A673 (cell line): ENCODE results near the gene PRKCA. TPM values are rescaled to one million over a fixed set of nuclear protein-coding genes. Genes with fewer than 3 reads are reported as not detected.

Source experiments
- BruUV-seq: library from RNA; stranded (reverse); fragments of 400-500 nt; replicated peaks from 2 replicates; lab custom pipeline; 2021; lab: Mats Ljungman, UMichigan
- CTCF ChIA-PET: fragments of 300-600 bp; sonication (Branson Sonifier 250); formaldehyde crosslinking; loops from one replicate; lab custom pipeline; 2022; ENCODE audit warnings: antibody characterized with exemption; lab: Charles Lee
- POLR2A ChIA-PET: fragments of 300-600 bp; sonication (Branson Sonifier 250); formaldehyde crosslinking; loops from one replicate; lab custom pipeline; 2022; ENCODE audit warnings: antibody characterized with exemption; ENCODE audit not compliant: low non-redundant PET; lab: Charles Lee
- DNase-seq: peaks from one replicate; pipeline ENCODE4 v3.0.0-alpha.2; 2015; ENCODE audit warnings: low spot score
- H3K27ac ChIP-seq: fragments of 200-600 bp; sonication (generic); 2 replicates; pipeline ENCODE4 v1.5.1; 2016; ENCODE audit warnings: mixed run types, low read depth, mild to moderate bottlenecking, mixed read lengths, antibody characterized with exemption, low read length; ENCODE audit not compliant: poor library complexity, severe bottlenecking
- H3K27me3 ChIP-seq: fragments of 200-600 bp; sonication (generic); replicated peaks from 2 replicates; pipeline ENCODE4 v1.6.1; 2017; ENCODE audit warnings: mixed run types, low read depth, mild to moderate bottlenecking, mixed read lengths, antibody characterized with exemption, low read length; ENCODE audit not compliant: insufficient read depth, poor library complexity
- H3K36me3 ChIP-seq: fragments of 200-600 bp; sonication (generic); 2 replicates; pipeline ENCODE4 v1.6.1; 2016; ENCODE audit warnings: mixed run types, mild to moderate bottlenecking, mixed read lengths, antibody characterized with exemption, low read length; ENCODE audit not compliant: insufficient read depth, poor library complexity, severe bottlenecking
- H3K4me1 ChIP-seq: fragments of 200-600 bp; sonication (generic); 2 replicates; pipeline ENCODE4 v1.6.1; 2017; ENCODE audit warnings: mixed run types, mild to moderate bottlenecking, mixed read lengths, antibody characterized with exemption, low read length; ENCODE audit not compliant: insufficient read depth, poor library complexity, severe bottlenecking
- H3K4me3 ChIP-seq: fragments of 200-600 bp; sonication (generic); 2 replicates; pipeline ENCODE4 v1.5.1; 2016; ENCODE audit warnings: low read depth, mixed run types, mild to moderate bottlenecking, mixed read lengths, low read length; ENCODE audit not compliant: poor library complexity, severe bottlenecking
- H3K9me3 ChIP-seq: fragments of 200-600 bp; sonication (generic); 2 replicates; pipeline ENCODE4 v1.6.1; 2016; ENCODE audit warnings: mixed run types, low read depth, mild to moderate bottlenecking, mixed read lengths, antibody characterized with exemption, low read length; ENCODE audit not compliant: poor library complexity, severe bottlenecking
- EZH2 ChIP-seq: fragments of 200-600 bp; sonication (generic); IDR thresholded peaks from 2 replicates; pipeline ENCODE4 v1.6.1; 2017; ENCODE audit warnings: borderline replicate concordance, low read depth, mild to moderate bottlenecking, mixed read lengths, antibody characterized with exemption, low read length; ENCODE audit not compliant: poor library complexity, severe bottlenecking
- intact Hi-C: fragments of 100-400 bp; cut with micrococcal nuclease; formaldehyde crosslinking; loops from one replicate; pipeline ENCODE4 v1.10.0; 2022; ENCODE audit not compliant: unreplicated experiment
- total RNA-seq: library from RNA; stranded (reverse); gene quantifications from 2 replicates; pipeline ENCODE4 v1.2.3, GENCODE V29; 2021
- TF ChIP-seq, protein P1 (sequence below): fragments of 300-800, 200-600 bp; sonication (generic); conservative IDR thresholded peaks from 2 replicates; pipeline ENCODE4 v1.5.1; 2017; ENCODE audit warnings: low read depth, mild to moderate bottlenecking, antibody characterized with exemption, low read length, moderate library complexity, mixed read lengths

PRKCA gene
- total RNA-seq, 1 experiment from 2014 or later: 16.3 TPM

- no peak for DNase-seq
- no peaks in the 10 kb centered on the region for H3K9me3 ChIP-seq
- intact Hi-C loops: no loop called here
- H3K4me3 ChIP-seq: no peak overlapping the region
- no peak for TF ChIP-seq EZH2
- TF ChIP-seq, protein P1, sequence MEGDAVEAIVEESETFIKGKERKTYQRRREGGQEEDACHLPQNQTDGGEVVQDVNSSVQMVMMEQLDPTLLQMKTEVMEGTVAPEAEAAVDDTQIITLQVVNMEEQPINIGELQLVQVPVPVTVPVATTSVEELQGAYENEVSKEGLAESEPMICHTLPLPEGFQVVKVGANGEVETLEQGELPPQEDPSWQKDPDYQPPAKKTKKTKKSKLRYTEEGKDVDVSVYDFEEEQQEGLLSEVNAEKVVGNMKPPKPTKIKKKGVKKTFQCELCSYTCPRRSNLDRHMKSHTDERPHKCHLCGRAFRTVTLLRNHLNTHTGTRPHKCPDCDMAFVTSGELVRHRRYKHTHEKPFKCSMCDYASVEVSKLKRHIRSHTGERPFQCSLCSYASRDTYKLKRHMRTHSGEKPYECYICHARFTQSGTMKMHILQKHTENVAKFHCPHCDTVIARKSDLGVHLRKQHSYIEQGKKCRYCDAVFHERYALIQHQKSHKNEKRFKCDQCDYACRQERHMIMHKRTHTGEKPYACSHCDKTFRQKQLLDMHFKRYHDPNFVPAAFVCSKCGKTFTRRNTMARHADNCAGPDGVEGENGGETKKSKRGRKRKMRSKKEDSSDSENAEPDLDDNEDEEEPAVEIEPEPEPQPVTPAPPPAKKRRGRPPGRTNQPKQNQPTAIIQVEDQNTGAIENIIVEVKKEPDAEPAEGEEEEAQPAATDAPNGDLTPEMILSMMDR: no peak
- ChIA-PET POLR2A (no interaction called here), CTCF (no interaction called here)
- peaks cover 31% of the 10 kb centered on the region for H3K4me1 ChIP-seq
- no TSS peak for BruUV-seq
- no peak overlapping the region for H3K27ac ChIP-seq
- no peaks in the 10 kb centered on the region for H3K36me3 ChIP-seq
- H3K27me3 ChIP-seq: no peaks in the 10 kb centered on the region
These were observed 189.7 kb downstream of the PRKCA start for GRCh38 chr17:66492080-66492479.

GRCh38 chr17:66492561-66493005 is 190.2 kb downstream of the PRKCA start:
- H3K36me3 ChIP-seq: no peaks in the 10 kb centered on the region
- CTCF ChIA-PET: no interaction called here
- no TSS peak for BruUV-seq
- intact Hi-C loops: no loop called here
- no peaks in the 10 kb centered on the region for H3K27me3 ChIP-seq
- no peak overlapping the region for H3K4me3 ChIP-seq
- POLR2A ChIA-PET: no interaction called here
- DNase-seq: no peak
- H3K27ac ChIP-seq: no peak overlapping the region
- TF ChIP-seq, protein P1: no peak
- TF ChIP-seq EZH2: no peak
- H3K4me1 ChIP-seq: peaks cover 31% of the 10 kb centered on the region
- no peaks in the 10 kb centered on the region for H3K9me3 ChIP-seq

DNA sequence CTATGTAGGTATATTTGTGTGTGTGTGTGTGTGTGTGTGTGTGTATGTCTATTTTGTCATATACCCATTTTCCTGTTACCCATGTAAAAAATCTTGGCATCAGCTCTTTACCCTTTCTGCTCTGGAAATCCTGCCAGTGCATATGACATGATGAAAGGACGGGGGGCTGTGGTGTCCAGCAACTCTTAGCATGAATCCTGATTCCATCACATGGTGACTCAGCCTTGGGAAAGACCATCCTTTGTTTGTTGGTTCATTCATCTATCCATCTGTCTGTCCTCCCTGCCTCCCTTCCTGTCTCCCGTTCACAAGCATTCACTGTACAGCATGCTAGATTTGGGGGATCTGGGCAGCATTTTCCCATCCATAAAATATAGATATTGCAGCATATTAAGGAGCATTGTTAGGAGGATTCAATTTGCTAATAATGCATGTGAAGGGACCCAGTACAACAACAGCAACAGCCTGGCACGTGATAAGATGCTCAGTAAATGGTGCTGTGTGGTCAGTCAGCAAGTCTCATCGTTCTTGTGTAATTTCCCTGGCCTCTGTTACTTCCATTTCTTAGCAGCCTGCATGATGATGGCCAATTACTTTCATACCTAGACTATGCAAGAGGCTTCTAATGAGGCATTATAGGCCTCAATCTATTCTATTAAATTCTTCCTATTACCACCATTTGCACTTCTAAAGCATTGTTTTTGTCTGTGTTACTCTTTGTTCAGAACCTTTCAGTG is 191.0 kb downstream of the PRKCA start:
- Histone ChIP-seq H3K36me3 (no peaks in the 10 kb centered on the region), H3K4me1 (peaks cover 31% of the 10 kb centered on the region), H3K9me3 (no peaks in the 10 kb centered on the region), H3K27ac (no peak overlapping the region), H3K27me3 (no peaks in the 10 kb centered on the region), H3K4me3 (no peak overlapping the region)
- DNase-seq: no peak
- no TSS peak for BruUV-seq
- no peak for TF ChIP-seq EZH2
- TF ChIP-seq, protein P1: no peak
- POLR2A ChIA-PET: interaction anchor here (0.6 kb wide), 1 partner anchor 176 kb away, joined by 7 read pairs; no protein-coding TSS in a partner anchor
- intact Hi-C loops: no loop called here
- CTCF ChIA-PET: no interaction called here
